Natural killer cell (primary cell): ENCODE data around the gene MXD4. TPM values are rescaled to one million over a fixed set of nuclear protein-coding genes. Genes with fewer than 3 reads are reported as not detected.
A peak's percentile ranks its signal among the peaks of the same experiment; 100 is the strongest.

Source experiments
- ATAC-seq, 3 donors: fragments of 150-1000 bp in 2 of 3; fragments of 200-7000 bp in 1 of 3; cut with Tn5 transposase; 1 replicate in 1 of 3; 2 replicates in 2 of 3; pipeline ENCODE4 v1.10.0; 2021; ENCODE audit warnings: mild to moderate bottlenecking in 2 of 3, moderate library complexity in 2 of 3
- DNase-seq, 2 donors: peaks; one replicate each; pipeline versions ENCODE4 v3.0.0 to v3.0.0-alpha.2; 2013 to 2021; ENCODE audit warnings: mixed read lengths in 1 of 2
- H3K27ac ChIP-seq: one replicate; pipeline ENCODE4 v1.5.1; 2013; ENCODE audit warnings: mild to moderate bottlenecking, low read length
- H3K27me3 ChIP-seq: one replicate; pipeline ENCODE4 v1.6.1; 2013; ENCODE audit warnings: low read length; ENCODE audit not compliant: control insufficient read depth, insufficient read depth
- H3K36me3 ChIP-seq: one replicate; pipeline ENCODE4 v1.6.1; 2013; ENCODE audit warnings: low read length; ENCODE audit not compliant: control insufficient read depth, insufficient read depth
- H3K4me1 ChIP-seq: one replicate; pipeline ENCODE4 v1.6.1; 2013; ENCODE audit warnings: low read length; ENCODE audit not compliant: control insufficient read depth, insufficient read depth
- H3K4me3 ChIP-seq: one replicate; pipeline ENCODE4 v1.5.1; 2013; ENCODE audit warnings: low read length
- H3K9me3 ChIP-seq: one replicate; pipeline ENCODE4 v1.6.1; 2013; ENCODE audit warnings: low read length; ENCODE audit not compliant: control insufficient read depth, insufficient read depth
- H3K27ac Mint-ChIP-seq, 2 donors: one replicate each; pipeline ENCODE4 v1.8.0; 2022; ENCODE audit warnings: mild to moderate bottlenecking in 2 of 2, mixed read lengths in 2 of 2, moderate library complexity in 1 of 2
- H3K27me3 Mint-ChIP-seq, 2 donors: one replicate each; pipeline ENCODE4 v1.8.0; 2022; ENCODE audit warnings: low read depth in 2 of 2, mixed read lengths in 2 of 2
- H3K36me3 Mint-ChIP-seq: one replicate; pipeline ENCODE4 v1.8.0; 2022; ENCODE audit warnings: mixed read lengths
- H3K4me1 Mint-ChIP-seq, 2 donors: one replicate each; pipeline ENCODE4 v1.8.0; 2022; ENCODE audit warnings: mixed read lengths in 2 of 2
- H3K4me3 Mint-ChIP-seq: one replicate; pipeline ENCODE4 v1.8.0; 2022; ENCODE audit warnings: mild to moderate bottlenecking, moderate library complexity, mixed read lengths
- H3K9me3 Mint-ChIP-seq, 2 donors: one replicate each; pipeline ENCODE4 v1.8.0; 2022; ENCODE audit warnings: mixed read lengths in 2 of 2
- CTCF ChIP-seq: fragments of 200-600 bp; IDR thresholded peaks from one replicate; pipeline ENCODE4 v1.8.0; 2022; ENCODE audit warnings: antibody characterized with exemption
- WGBS: methylation state at CpG from one replicate; pipeline ENCODE4 v1.1.7; 2013; ENCODE audit warnings: missing lambda C conversion rate; ENCODE audit not compliant: insufficient coverage; 5-methylcytosine and 5-hydroxymethylcytosine counted together
- intact Hi-C: fragments of 100-400 bp; cut with micrococcal nuclease; formaldehyde crosslinking; loops from one replicate; pipeline ENCODE4 v1.14.2; 2022
- total RNA-seq, 4 donors: library from RNA; stranded (reverse); fragments of 120-200 nt in 1 of 4; gene quantifications; one replicate each; pipeline versions ENCODE4 v1.2.3 to v1.2.4, GENCODE V29; 2013 to 2022

The MXD4 gene
- total RNA-seq, 3 donors from 2014 or later (not counting 1 experiment from before 2014, with no cell fraction given), result 141 to 172 (median 166) TPM

GRCh38 chr4:2251073-2251794 is 10.7 kb downstream of the MXD4 start:
- no peaks in the 10 kb centered on the region for H3K9me3 ChIP-seq
- Mint-ChIP-seq H3K4me3 (no peak overlapping the region), H3K36me3 (no peaks in the 10 kb centered on the region), H3K9me3 (no peaks in the 10 kb centered on the region), H3K4me1 (peaks cover 0 to 11% of the 10 kb centered on the region in 2 donors), H3K27me3 (no peaks in the 10 kb centered on the region), H3K27ac (peak overlapping the region; percentile 34 to 70)
- H3K27ac ChIP-seq, result no peak overlapping the region
- peaks cover 48% of the 10 kb centered on the region for H3K36me3 ChIP-seq
- no peaks in the 10 kb centered on the region for H3K27me3 ChIP-seq
- ATAC-seq (no peak), DNase-seq (no peak)
- no peaks in the 10 kb centered on the region for H3K4me1 ChIP-seq
- H3K4me3 ChIP-seq, result no peak overlapping the region
- 95% methylated on average over 25 of the region's 25 CpGs for WGBS
- intact Hi-C loops, result no loop called here
- TF ChIP-seq CTCF, result no peak

- DNase-seq (peak in 1 of 2 donors; percentile 16), ATAC-seq (peak in 1 of 3 donors; percentile 5)
- no peaks in the 10 kb centered on the region for H3K9me3 Mint-ChIP-seq
- peaks cover 0 to 12% of the 10 kb centered on the region in 2 donors for H3K4me1 Mint-ChIP-seq
- Histone ChIP-seq H3K4me1 (peaks cover 5% of the 10 kb centered on the region), H3K27me3 (no peaks in the 10 kb centered on the region), H3K27ac (no peak overlapping the region), H3K4me3 (no peak overlapping the region), H3K36me3 (peaks cover 44% of the 10 kb centered on the region), H3K9me3 (no peaks in the 10 kb centered on the region)
- WGBS, result 97% methylated on average over 30 of the region's 30 CpGs
- peak overlapping the region; percentile 21 for H3K4me3 Mint-ChIP-seq
- no peak for TF ChIP-seq CTCF
- H3K27ac Mint-ChIP-seq, result no peak overlapping the region
- no peaks in the 10 kb centered on the region for H3K27me3 Mint-ChIP-seq
- intact Hi-C loops, result no loop called here
- no peaks in the 10 kb centered on the region for H3K36me3 Mint-ChIP-seq
These were observed 11.4 kb downstream of the MXD4 start for GRCh38 chr4:2250357-2251072.

GRCh38 chr4:2249526-2250356 is 12.2 kb downstream of the MXD4 start:
- H3K9me3 ChIP-seq, result no peaks in the 10 kb centered on the region
- Mint-ChIP-seq H3K36me3 (no peaks in the 10 kb centered on the region), H3K27me3 (no peaks in the 10 kb centered on the region), H3K4me3 (peak overlapping the region; percentile 21), H3K4me1 (peaks cover 7 to 15% of the 10 kb centered on the region in 2 donors), H3K27ac (peak overlapping the region in 1 of 2 donors; percentile 38), H3K9me3 (no peaks in the 10 kb centered on the region)
- 92% methylated on average over 26 of the region's 26 CpGs for WGBS
- peaks cover 12% of the 10 kb centered on the region for H3K4me1 ChIP-seq
- H3K27me3 ChIP-seq, result no peaks in the 10 kb centered on the region
- TF ChIP-seq CTCF, result no peak
- ATAC-seq (no peak), DNase-seq (peak in 1 of 2 donors; percentile 15)
- intact Hi-C loops, result no loop called here
- no peak overlapping the region for H3K27ac ChIP-seq
- H3K4me3 ChIP-seq, result no peak overlapping the region
- peaks cover 41% of the 10 kb centered on the region for H3K36me3 ChIP-seq
